Right cardiac atrium (tissue), 5 donors: ENCODE measurements around the gene RENBP. TPM values are rescaled to one million over a fixed set of nuclear protein-coding genes. Genes with fewer than 3 reads are reported as not detected.

ENCODE experiments used
- ATAC-seq, 2 donors: fragments of 200-7000 bp; cut with Tn5 transposase; one replicate each; pipeline versions ENCODE4 v1.8.0 to v1.9.1; 2020; ENCODE audit warnings: moderate library complexity in 2 of 2, mild to moderate bottlenecking in 1 of 2
- DNase-seq, 3 donors: peaks; one replicate each; pipeline ENCODE4 v3.0.0-alpha.2; 2020
- H3K27ac ChIP-seq: one replicate; pipeline ENCODE4 v1.5.1; 2013; ENCODE audit warnings: mild to moderate bottlenecking, low read length, control low read depth, moderate library complexity
- H3K27me3 ChIP-seq: one replicate; pipeline ENCODE4 v1.6.1; 2013; ENCODE audit not compliant: control insufficient read depth, insufficient read depth
- H3K4me1 ChIP-seq: one replicate; pipeline ENCODE4 v1.6.1; 2013; ENCODE audit warnings: low read length; ENCODE audit not compliant: control insufficient read depth, insufficient read depth
- H3K4me3 ChIP-seq: one replicate; pipeline ENCODE4 v1.5.1; 2013; ENCODE audit warnings: low read length, control low read depth
- H3K9me3 ChIP-seq: one replicate; pipeline ENCODE4 v1.6.1; 2013; ENCODE audit warnings: low read length; ENCODE audit not compliant: control insufficient read depth
- WGBS: extraction: QIAGEN DNeasy Blood & Tissue Kit; methylation state at CpG from one replicate; pipeline ENCODE4 v1.1.7; 2013; 5-methylcytosine and 5-hydroxymethylcytosine counted together
- intact Hi-C, 4 donors: fragments of 100-400 bp; cut with DNase I; formaldehyde crosslinking; loops; one replicate each; pipeline versions ENCODE4 v1.11.0 to v1.14.0; 2022 to 2023
- polyA plus RNA-seq: library from polyadenylated mRNA; stranded (reverse); fragments of 200-250 nt; gene quantifications from one replicate; pipeline ENCODE4 v1.2.3, GENCODE V29; 2013
- total RNA-seq, 4 donors: library from RNA; stranded (reverse); fragmentation: NEBNext Ultra II Directional; extraction: Animal tissue kit (Norgen Biotek cat#: 25700); gene quantifications; one replicate each; pipeline ENCODE4 v1.2.1, GENCODE V29; 2021
- donor health status: healthy with polysubstance abuse.
- donor health status: DM: no; HTN: yes; CAD: no.
- donor health status: DM: no; HTN: no; CAD: no.
- donor health status: DM: no; HTN: yes; CAD: no; lungs with severe emphysema.
- donor health status: DM: yes; HTN: yes; CAD: no.

The RENBP gene
- total and polyA plus RNA-seq, 5 donors = 13.3 to 17.7 (median 15.3) TPM

DNA sequence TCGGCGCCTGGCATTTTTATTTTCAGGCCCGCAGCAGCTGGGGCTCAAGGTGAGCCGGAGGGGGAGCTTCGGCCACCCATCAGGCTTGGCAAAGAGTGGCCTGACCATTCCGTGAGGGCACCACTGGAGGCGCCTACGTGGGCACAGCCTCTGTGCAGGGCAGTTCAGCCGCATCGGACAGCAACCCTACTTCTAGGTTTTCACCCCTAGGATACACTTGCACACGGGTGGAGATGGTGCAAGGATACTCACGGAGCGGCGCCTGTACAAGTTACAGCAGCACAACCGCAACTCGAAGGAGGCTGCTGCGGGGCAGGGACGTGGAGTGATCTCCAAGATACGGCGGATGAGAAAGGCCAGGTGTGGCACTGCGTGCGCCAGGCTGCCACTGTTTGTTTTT is 16.3 kb upstream of the RENBP start:
- H3K9me3 ChIP-seq = no peaks in the 10 kb centered on the region
- no peak overlapping the region for H3K27ac ChIP-seq
- intact Hi-C loops = no loop called here
- WGBS = 91% methylated on average over 22 of the region's 22 CpGs
- DNase-seq (no peak), ATAC-seq (no peak)
- no peaks in the 10 kb centered on the region for H3K27me3 ChIP-seq
- no peak overlapping the region for H3K4me3 ChIP-seq
- no peaks in the 10 kb centered on the region for H3K4me1 ChIP-seq

DNA sequence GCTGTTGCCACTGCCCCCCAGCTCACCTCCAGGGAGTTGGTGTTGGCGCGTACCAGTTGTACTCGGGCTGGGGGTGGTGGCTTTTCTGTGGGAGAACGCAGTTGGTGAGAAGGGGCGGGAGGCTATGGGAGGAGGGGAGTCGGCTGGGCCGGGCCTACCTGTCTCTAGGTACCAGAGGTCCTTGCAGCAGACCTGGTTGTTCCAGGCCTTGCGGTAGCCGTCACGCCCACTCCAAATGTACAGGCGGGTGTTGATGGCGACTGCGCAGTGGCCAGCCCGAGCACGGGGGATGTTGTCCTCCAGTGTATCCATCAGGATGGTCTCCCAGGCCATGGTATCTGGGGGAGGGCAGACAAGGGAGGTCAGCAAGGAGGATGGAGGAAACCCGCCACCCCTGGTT is 15.6 kb upstream of the RENBP start:
- no peaks in the 10 kb centered on the region for H3K4me1 ChIP-seq
- ATAC-seq = no peak
- H3K9me3 ChIP-seq = no peaks in the 10 kb centered on the region
- no peak overlapping the region for H3K27ac ChIP-seq
- intact Hi-C loops = no loop called here
- no peak for DNase-seq
- no peaks in the 10 kb centered on the region for H3K27me3 ChIP-seq
- H3K4me3 ChIP-seq = no peak overlapping the region
- WGBS = 96% methylated on average over 16 of the region's 16 CpGs

DNA sequence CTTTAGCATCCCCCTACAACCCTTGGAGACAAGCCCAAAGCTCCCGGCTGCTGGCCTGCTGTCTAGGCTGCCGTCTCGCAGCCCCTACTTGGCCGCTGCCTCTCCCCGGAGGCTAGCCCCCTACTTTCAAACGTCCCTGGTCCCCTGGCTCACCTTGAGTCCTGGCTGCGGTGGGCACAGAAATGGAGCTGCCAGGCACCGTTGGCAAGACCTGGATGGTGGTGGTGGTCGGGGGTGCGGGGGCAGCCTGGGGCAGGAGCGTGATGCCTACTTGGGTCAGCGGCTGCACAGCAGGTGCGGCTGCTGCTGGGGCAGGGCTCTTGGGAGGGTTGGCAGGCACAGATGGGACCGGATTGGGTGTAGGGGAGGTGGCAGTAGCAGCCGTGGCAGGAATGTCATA is 15.2 kb upstream of the RENBP start:
- Histone ChIP-seq H3K4me3 (no peak overlapping the region), H3K27ac (no peak overlapping the region), H3K27me3 (no peaks in the 10 kb centered on the region), H3K4me1 (no peaks in the 10 kb centered on the region), H3K9me3 (no peaks in the 10 kb centered on the region)
- intact Hi-C loops = loop anchor here in 2 of 4 donors (10.0 kb wide), 1 partner anchor 195 kb away; the partner anchor contains the start of gene PLXNB3 (in 2 of the 2)
- DNase-seq (peak in 1 of 3 donors; percentile 50), ATAC-seq (no peak)
- 87% methylated on average over 15 of the region's 15 CpGs for WGBS

DNA sequence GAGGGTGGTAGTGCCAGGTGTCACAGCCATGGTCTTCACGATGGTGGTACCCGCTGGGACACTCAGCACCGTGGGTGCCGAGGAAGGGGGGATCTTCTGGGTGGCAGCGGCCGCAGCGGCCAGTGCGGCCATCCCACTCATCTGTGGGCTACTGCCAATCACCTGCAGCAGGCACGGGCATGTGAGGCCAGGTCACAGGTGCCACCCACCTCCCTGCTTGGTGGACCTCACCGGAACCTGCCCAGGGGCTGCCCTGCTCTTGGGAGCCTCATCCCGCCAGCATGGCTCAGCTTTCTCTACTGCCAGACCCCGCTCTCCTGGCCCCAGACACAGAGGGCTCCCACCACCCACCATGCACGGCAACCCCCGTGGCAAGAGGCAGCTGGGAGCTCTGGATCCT is 14.2 kb upstream of the RENBP start:
- ATAC-seq (no peak), DNase-seq (peak in 2 of 3 donors; percentile 0 to 42)
- H3K4me3 ChIP-seq = no peak overlapping the region
- no peaks in the 10 kb centered on the region for H3K27me3 ChIP-seq
- no peaks in the 10 kb centered on the region for H3K9me3 ChIP-seq
- no peak overlapping the region for H3K27ac ChIP-seq
- no peaks in the 10 kb centered on the region for H3K4me1 ChIP-seq
- intact Hi-C loops = loop anchor here in 2 of 4 donors (10.0 kb wide), 1 partner anchor 194 kb away; the partner anchor contains the start of gene PLXNB3 (in 2 of the 2)
- 93% methylated on average over 14 of the region's 14 CpGs for WGBS

DNA sequence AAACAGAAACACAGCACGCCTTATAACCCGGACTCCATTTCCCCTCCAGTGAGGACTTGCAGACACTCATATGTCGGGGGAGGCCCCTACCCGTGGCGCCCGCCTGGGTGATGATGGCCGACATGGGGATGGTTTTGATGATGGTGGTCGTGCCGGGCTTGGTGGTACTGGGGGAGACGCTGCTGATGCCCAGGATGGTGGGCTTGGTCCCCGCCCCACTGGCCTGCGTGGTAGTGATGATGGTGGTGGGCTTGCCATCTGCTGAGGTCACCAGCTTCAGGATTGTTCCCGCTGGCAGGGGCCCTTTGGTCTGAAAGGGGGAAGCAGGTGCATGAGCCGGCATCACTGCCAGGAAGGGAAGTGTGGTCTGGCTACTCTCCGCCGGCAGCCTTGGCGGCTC is 12.8 kb upstream of the RENBP start:
- Histone ChIP-seq H3K27me3 (no peaks in the 10 kb centered on the region), H3K4me3 (no peak overlapping the region), H3K4me1 (no peaks in the 10 kb centered on the region), H3K9me3 (no peaks in the 10 kb centered on the region), H3K27ac (no peak overlapping the region)
- DNase-seq (no peak), ATAC-seq (no peak)
- intact Hi-C loops = loop anchor here in 2 of 4 donors (10.0 kb wide), 1 partner anchor 192 kb away; the partner anchor contains the start of gene PLXNB3 (in 2 of the 2)
- 86% methylated on average over 17 of the region's 17 CpGs for WGBS

DNA sequence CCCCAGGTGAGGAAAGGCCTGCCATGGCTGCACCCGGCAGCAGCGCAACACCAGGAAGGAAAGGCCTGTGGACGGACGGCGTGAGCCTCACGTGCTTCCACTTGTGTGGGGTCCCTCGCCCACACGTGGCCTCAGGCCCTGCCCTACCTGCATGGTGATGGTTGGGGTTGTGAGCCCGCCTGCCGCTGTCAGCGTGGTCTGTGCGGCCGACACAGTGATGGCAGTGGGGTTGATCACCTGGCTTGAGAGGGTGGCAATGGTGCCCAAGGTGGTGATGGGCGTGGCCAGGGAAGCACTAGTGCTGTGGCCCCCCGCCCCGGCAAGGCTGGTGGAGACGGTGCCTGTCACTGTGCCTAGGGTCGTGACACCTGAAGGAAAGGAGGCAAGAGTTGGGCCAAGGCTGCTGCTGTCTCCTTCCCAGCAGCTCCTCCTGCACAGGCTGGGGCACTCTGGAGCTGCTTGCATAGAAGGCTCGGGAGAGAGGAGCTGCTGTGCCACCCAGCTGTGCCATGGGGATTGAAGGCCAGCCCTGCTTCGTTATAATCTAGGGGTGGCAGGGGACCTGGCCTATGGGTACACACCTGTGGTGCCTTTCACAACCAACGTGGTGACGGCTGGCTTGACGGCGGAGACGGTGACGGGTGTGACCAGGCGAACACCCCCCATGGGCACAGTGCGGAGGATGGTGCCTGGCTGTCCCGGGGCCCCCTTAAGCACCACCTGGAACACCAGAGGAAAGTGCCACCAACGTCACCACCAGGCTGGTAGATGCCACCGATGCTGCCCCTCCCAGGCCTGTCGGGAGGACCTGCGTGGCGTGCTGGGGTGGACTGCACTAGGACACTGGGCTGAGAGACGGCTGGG is 11.8 kb upstream of the RENBP start:
- H3K9me3 ChIP-seq = no peaks in the 10 kb centered on the region
- H3K4me3 ChIP-seq = no peak overlapping the region
- no peak overlapping the region for H3K27ac ChIP-seq
- intact Hi-C loops = loop anchor here in 2 of 4 donors (10.0 kb wide), 1 partner anchor 191 kb away; the partner anchor contains the start of gene PLXNB3 (in 2 of the 2)
- no peaks in the 10 kb centered on the region for H3K4me1 ChIP-seq
- no peak for ATAC-seq
- H3K27me3 ChIP-seq = no peaks in the 10 kb centered on the region
- DNase-seq = peak in 1 of 3 donors; percentile 56
- WGBS = 85% methylated on average over 32 of the region's 35 CpGs

DNA sequence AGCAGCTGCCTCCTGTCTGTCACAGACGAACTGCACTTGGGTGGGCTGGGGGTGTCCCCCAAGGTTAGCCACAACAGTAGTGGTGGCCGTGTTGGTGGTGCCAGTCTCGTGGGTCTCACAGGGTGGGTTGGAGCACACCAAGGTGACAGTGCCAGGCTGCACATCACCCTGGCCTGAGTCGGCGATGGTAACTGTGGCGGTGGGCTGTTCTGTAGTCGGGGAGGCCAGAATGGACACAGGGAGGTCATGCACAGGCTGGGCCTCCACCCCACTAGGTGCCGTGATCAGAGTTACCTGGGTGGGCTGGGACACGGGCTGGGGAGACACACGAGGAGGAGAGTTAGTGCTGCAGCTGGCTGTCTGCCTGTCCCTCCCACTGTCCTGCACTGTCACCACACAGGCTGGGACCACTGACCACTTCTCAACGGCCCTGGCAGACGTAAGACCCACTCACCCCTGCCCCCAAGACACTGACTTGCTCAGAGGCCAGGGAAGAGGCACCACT is 10.8 kb upstream of the RENBP start:
- WGBS = 65% methylated on average over 12 of the region's 12 CpGs
- Histone ChIP-seq H3K27me3 (no peaks in the 10 kb centered on the region), H3K27ac (no peak overlapping the region), H3K9me3 (no peaks in the 10 kb centered on the region), H3K4me3 (no peak overlapping the region), H3K4me1 (no peaks in the 10 kb centered on the region)
- no peak for ATAC-seq
- intact Hi-C loops = loop anchor here in 2 of 4 donors (10.0 kb wide), 1 partner anchor 190 kb away; the partner anchor contains the start of gene PLXNB3 (in 2 of the 2)
- peak in 1 of 3 donors; percentile 35 for DNase-seq

DNA sequence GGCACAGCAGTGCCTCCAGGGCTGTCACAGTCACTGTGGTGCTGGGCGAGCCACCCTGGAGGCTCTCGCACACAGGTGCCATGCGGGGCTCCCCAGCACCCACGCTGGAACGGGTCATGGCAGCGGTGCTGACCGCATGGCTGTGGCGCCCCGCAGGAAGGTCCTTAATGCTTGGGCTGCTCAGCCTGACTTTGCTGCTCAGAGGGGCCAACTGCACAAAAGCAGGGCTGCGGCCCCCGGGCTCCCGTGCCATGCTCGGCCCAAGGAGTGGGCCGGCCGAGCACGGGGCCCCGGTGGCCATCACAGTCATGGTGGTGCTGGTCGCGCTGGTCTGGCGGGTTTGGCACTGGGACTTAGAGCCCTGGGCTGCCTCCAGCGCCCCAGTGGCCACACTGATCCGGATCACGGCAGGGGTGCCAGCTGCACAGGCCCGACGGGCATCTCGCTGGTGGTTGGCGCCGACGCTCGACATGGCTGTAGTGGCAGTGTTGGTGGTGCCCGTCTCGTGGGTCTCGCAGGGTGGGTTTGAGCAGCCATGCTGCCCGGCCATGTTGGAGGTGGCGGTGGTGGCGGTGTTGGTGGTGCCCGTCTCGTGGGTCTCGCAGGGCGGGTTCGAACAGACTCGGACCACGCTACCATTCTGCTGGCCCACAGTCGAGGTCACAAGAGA is 10.2 kb upstream of the RENBP start:
- intact Hi-C loops = loop anchor here in 2 of 4 donors (10.0 kb wide), 1 partner anchor 190 kb away; the partner anchor contains the start of gene PLXNB3 (in 2 of the 2)
- Histone ChIP-seq H3K27me3 (no peaks in the 10 kb centered on the region), H3K4me3 (no peak overlapping the region), H3K27ac (no peak overlapping the region), H3K4me1 (no peaks in the 10 kb centered on the region), H3K9me3 (no peaks in the 10 kb centered on the region)
- WGBS = 92% methylated on average over 44 of the region's 44 CpGs
- DNase-seq = peak in 1 of 3 donors; percentile 58
- ATAC-seq = no peak

DNA sequence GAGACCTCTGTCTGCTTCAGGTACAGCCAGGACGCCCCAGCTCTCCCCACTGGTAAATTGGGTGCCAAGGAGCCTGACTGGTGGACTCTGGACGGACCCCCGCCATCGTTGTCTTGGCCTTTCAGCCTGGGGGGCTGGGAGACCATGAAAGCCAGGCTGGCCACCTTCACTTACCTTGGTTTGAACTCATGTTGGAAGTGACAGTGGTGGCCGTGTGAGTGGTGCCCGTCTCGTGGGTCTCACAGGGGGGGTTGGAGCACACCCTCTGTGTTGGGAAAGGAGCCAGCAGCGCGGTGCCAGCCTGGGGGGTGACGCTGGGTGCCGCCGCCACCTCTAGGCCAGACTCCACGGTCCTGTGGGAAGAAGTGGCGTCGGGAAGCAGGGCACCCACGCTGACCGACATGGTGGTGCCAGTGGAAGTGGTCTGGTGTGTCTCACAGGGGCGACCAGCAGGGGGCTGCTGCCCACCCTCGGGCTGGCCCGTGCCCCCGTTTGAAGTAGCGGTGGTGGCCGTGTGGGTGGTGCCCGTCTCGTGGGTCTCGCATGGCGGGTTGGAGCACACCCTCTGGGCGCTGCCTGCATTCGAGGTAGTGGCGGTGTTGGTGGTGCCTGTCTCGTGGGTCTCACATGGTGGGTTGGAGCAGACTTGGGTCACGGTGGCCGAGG is 9.6 kb upstream of the RENBP start:
- 76% methylated on average over 33 of the region's 33 CpGs for whole genome bisulfite sequencing
- ATAC-seq (no peak), DNase-seq (peak in 1 of 3 donors; percentile 63)
- no peaks in the 10 kb centered on the region for H3K4me1 ChIP-seq
- H3K4me3 ChIP-seq = no peak overlapping the region
- no peaks in the 10 kb centered on the region for H3K27me3 ChIP-seq
- no peak overlapping the region for H3K27ac ChIP-seq
- intact Hi-C loops = loop anchor here in 3 of 4 donors (2.0 to 10.0 kb wide), 2 partner anchors 189 kb away; partner anchors contain the start of gene PLXNB3 (in 3 of the 3)
- no peaks in the 10 kb centered on the region for H3K9me3 ChIP-seq

DNA sequence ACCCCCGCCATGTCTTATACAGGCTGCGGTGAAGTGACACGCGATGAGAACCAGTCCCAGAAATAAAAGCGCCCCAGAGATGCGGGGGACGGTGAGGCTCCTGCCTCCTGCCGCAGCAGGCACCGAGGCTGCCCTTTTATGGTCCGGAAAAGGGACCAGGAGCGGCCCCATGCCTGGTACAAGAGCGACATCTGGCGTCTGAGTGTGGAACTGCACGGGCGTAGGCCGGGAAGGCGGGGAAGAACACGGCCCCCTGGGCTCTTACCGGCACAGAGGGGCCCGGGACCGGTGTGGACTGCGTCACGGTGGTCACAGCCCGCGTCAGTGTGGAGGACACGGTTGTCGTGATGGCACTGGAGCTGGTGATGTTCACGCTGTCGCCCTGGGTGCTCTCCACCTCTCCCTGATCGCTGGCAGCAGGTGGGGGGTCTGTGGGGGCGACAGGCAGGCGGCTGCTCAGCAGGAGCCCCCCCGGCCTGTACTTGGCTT is 8.9 kb upstream of the RENBP start:
- ATAC-seq (peak; percentile 59 to 61), DNase-seq (peak; percentile 72 to 87 (median 87))
- 20% methylated on average over 33 of the region's 33 CpGs for WGBS
- no peaks in the 10 kb centered on the region for H3K4me1 ChIP-seq
- peak overlapping the region; percentile 59 for H3K27ac ChIP-seq
- no peaks in the 10 kb centered on the region for H3K27me3 ChIP-seq
- intact Hi-C loops = loop anchor here in 3 of 4 donors (2.0 to 10.0 kb wide), 2 partner anchors 189 kb away; partner anchors contain the start of gene PLXNB3 (in 3 of the 3)
- no peak overlapping the region for H3K4me3 ChIP-seq
- no peaks in the 10 kb centered on the region for H3K9me3 ChIP-seq
